Liver (tissue), 9 donors: ENCODE measurements around the gene CCR3. TPM values are rescaled to one million over a fixed set of nuclear protein-coding genes. Genes with fewer than 3 reads are reported as not detected.
A peak's percentile ranks its signal among the peaks of the same experiment; 100 is the strongest.
"Not testable (repeated sequence)": the region's sequence is repeated elsewhere in the genome, so short reads cannot be mapped to it uniquely, and the experiment has no call there.

ENCODE experiments used
- DNase-seq: peaks from one replicate; pipeline ENCODE4 v3.0.0-alpha.2; 2017; ENCODE audit warnings: low spot score
- H3K27ac ChIP-seq, 2 donors: one replicate each; pipeline ENCODE4 v1.7.0; 2013; ENCODE audit warnings: inconsistent platforms in 2 of 2, low read length in 2 of 2, control low read depth in 1 of 2, low read depth in 1 of 2, mild to moderate bottlenecking in 1 of 2
- H3K27me3 ChIP-seq, 4 donors: one replicate each; pipeline versions ENCODE4 v1.6.1 to v1.7.0; 2013; ENCODE audit warnings: low read length in 3 of 4, inconsistent platforms in 1 of 4, mild to moderate bottlenecking in 1 of 4, moderate library complexity in 1 of 4; ENCODE audit not compliant: control insufficient read depth in 4 of 4, insufficient read depth in 4 of 4
- H3K36me3 ChIP-seq, 4 donors: one replicate each; pipeline versions ENCODE4 v1.6.1 to v1.7.0; 2013; ENCODE audit warnings: low read length in 3 of 4, mild to moderate bottlenecking in 3 of 4, low read depth in 1 of 4, moderate library complexity in 1 of 4; ENCODE audit not compliant: control insufficient read depth in 4 of 4, insufficient read depth in 3 of 4
- H3K4me1 ChIP-seq, 4 donors: one replicate each; pipeline versions ENCODE4 v1.6.1 to v1.7.0; 2013; ENCODE audit warnings: low read length in 3 of 4, mild to moderate bottlenecking in 3 of 4, moderate library complexity in 1 of 4; ENCODE audit not compliant: control insufficient read depth in 4 of 4, insufficient read depth in 4 of 4
- H3K4me3 ChIP-seq, 3 donors: one replicate each; pipeline versions ENCODE4 v1.6.1 to v1.7.0; 2013; ENCODE audit warnings: low read length in 3 of 3, control low read depth in 1 of 3, low read depth in 1 of 3, mild to moderate bottlenecking in 1 of 3
- H3K9ac ChIP-seq, 2 donors: one replicate each; pipeline ENCODE4 v1.7.0; 2013; ENCODE audit warnings: low read length in 2 of 2, mild to moderate bottlenecking in 2 of 2, moderate library complexity in 2 of 2, control low read depth in 1 of 2, low read depth in 1 of 2
- H3K9me3 ChIP-seq, 4 donors: one replicate each; pipeline versions ENCODE4 v1.6.1 to v1.7.0; 2013; ENCODE audit warnings: low read length in 3 of 4; ENCODE audit not compliant: control insufficient read depth in 4 of 4
- EGR1 ChIP-seq, 2 donors: IDR thresholded peaks; 2 replicates each; pipeline ENCODE4 v1.6.1; 2016 to 2018; ENCODE audit warnings: antibody characterized with exemption in 2 of 2, low read depth in 2 of 2
- FOXA1 ChIP-seq: IDR thresholded peaks from 2 replicates; pipeline ENCODE4 v1.6.1; 2016; ENCODE audit warnings: antibody characterized with exemption
- FOXA2 ChIP-seq: IDR thresholded peaks from 2 replicates; pipeline ENCODE4 v1.6.1; 2016; ENCODE audit warnings: antibody characterized with exemption
- GABPA ChIP-seq, 2 donors: IDR thresholded peaks in 1 of 2; conservative IDR thresholded peaks in 1 of 2; 2 replicates each; pipeline ENCODE4 v1.6.1; 2016; ENCODE audit warnings: antibody characterized with exemption in 2 of 2, mild to moderate bottlenecking in 1 of 2, moderate library complexity in 1 of 2
- HNF4A ChIP-seq, 2 donors: conservative IDR thresholded peaks; 2 replicates each; pipeline ENCODE4 v1.6.1; 2016; ENCODE audit warnings: antibody characterized with exemption in 2 of 2, mild to moderate bottlenecking in 2 of 2
- HNF4G ChIP-seq: IDR thresholded peaks from 2 replicates; pipeline ENCODE4 v1.6.1; 2016; ENCODE audit warnings: antibody characterized with exemption
- JUND ChIP-seq, 2 donors: IDR thresholded peaks; 2 replicates each; pipeline ENCODE4 v1.6.1; 2016; ENCODE audit warnings: antibody characterized with exemption in 2 of 2
- NR2F2 ChIP-seq: IDR thresholded peaks from 2 replicates; pipeline ENCODE4 v1.6.1; 2016; ENCODE audit warnings: antibody characterized with exemption
- RAD21 ChIP-seq, 2 donors: IDR thresholded peaks; 2 replicates each; pipeline ENCODE4 v1.6.1; 2016; ENCODE audit warnings: antibody characterized with exemption in 2 of 2, mild to moderate bottlenecking in 2 of 2
- REST ChIP-seq: IDR thresholded peaks from 2 replicates; pipeline ENCODE4 v1.6.1; 2016; ENCODE audit warnings: antibody characterized with exemption, mild to moderate bottlenecking
- RXRA ChIP-seq, 2 donors: IDR thresholded peaks; 2 replicates each; pipeline ENCODE4 v1.6.1; 2017 to 2018; ENCODE audit warnings: antibody characterized with exemption in 2 of 2, mild to moderate bottlenecking in 1 of 2
- SP1 ChIP-seq: IDR thresholded peaks from 2 replicates; pipeline ENCODE4 v1.6.1; 2018; ENCODE audit warnings: antibody characterized with exemption, mild to moderate bottlenecking
- TAF1 ChIP-seq: conservative IDR thresholded peaks from 2 replicates; pipeline ENCODE4 v1.6.1; 2016; ENCODE audit warnings: antibody characterized with exemption, mild to moderate bottlenecking
- YY1 ChIP-seq: IDR thresholded peaks from 2 replicates; pipeline ENCODE4 v1.6.1; 2016; ENCODE audit warnings: antibody characterized with exemption, mild to moderate bottlenecking
- WGBS: extraction: QIAGEN DNeasy Blood & Tissue Kit; methylation state at CpG from one replicate; pipeline ENCODE4 v1.1.7; 2013; 5-methylcytosine and 5-hydroxymethylcytosine counted together
- polyA plus RNA-seq, 2 donors: library from polyadenylated mRNA; stranded (reverse) in 1 of 2; unstranded in 1 of 2; fragments of 200-250 nt in 1 of 2; fragments of >200 nt in 1 of 2; fragmentation: Nextera tagmentation in 1 of 2; extraction: Ambion mirVana in 1 of 2; gene quantifications; one replicate each; pipeline versions ENCODE4 v1.2.1 to v1.2.3, GENCODE V29; 2013 to 2015
- total RNA-seq, 2 donors: library from RNA; depleted of rRNA; stranded (reverse); fragments of >200 nt; gene quantifications; one replicate each; pipeline ENCODE4 v1.2.3, GENCODE V29; 2014
- TF ChIP-seq, protein P1 (sequence below): IDR thresholded peaks from 2 replicates; pipeline ENCODE4 v1.6.1; 2016; ENCODE audit warnings: antibody characterized with exemption
- TF ChIP-seq, protein P2 (sequence below): IDR thresholded peaks from 2 replicates; pipeline ENCODE4 v1.6.1; 2016; ENCODE audit warnings: antibody characterized with exemption
- TF ChIP-seq, protein P3 (sequence below): IDR thresholded peaks from 2 replicates; pipeline ENCODE4 v1.6.1; 2016; ENCODE audit warnings: antibody characterized with exemption
- donor health status: healthy.
- donor health status: healthy.
- donor health status: healthy.
- donor health status: healthy.
- donor health status: healthy.

The CCR3 gene
- total and polyA plus RNA-seq, 4 donors = 0.05 to 0.13 TPM; not detected in 2

GRCh38 chr3:46205286-46205960 is 36.8 kb upstream of the CCR3 start:
- Histone ChIP-seq H3K27me3 (no peaks in the 10 kb centered on the region), H3K9ac (no peak overlapping the region), H3K4me3 (no peak overlapping the region), H3K36me3 (peaks cover 0 to 1% (median 0%) of the 10 kb centered on the region in 4 donors), H3K9me3 (no peaks in the 10 kb centered on the region), H3K4me1 (no peaks in the 10 kb centered on the region), H3K27ac (no peak overlapping the region)
- TF ChIP-seq NR2F2 = no peak
- TF ChIP-seq HNF4A (conservative IDR thresholded peaks at IDR 0.05) = no peak
- no peak for DNase-seq
- WGBS = 59% methylated on average over 2 of the region's 2 CpGs

DNA sequence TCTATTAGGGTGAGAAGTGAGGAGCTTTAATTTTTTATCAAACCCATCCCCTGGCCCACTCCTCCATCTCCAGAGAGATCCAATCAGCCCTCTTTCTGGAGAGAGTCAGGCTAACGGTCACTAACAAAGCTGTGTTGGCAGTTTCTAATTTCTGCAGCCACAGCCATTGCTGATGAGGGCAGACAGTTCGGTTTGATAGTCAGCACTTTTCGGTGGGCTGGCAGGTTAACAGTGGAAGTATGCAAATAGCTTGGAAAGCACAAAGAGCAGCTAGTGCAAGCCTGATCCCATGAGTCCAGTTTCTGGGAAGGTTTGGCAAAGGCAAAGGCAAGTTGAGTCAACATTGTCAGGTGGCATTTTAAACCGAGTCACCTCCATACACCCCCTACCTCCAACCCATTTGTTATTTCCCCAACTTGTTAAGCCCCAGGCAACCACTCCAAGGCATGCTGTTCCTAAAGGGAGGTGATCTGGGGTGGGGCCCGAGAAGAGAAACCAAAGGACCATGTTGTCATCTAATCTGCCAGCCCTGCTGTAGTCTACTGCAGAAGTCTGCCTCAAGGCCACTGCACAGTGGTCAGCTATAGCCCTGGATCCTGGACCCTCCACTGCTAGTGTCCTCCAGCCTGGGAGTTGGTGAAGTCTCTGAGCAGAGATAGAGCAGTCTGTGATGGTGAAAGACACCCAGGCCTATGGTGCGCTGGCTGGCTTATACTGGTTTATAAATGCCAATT is 35.8 kb upstream of the CCR3 start:
- DNase-seq = no peak
- Histone ChIP-seq H3K9me3 (no peaks in the 10 kb centered on the region), H3K36me3 (peaks cover 0 to 1% (median 0%) of the 10 kb centered on the region in 4 donors), H3K4me1 (no peaks in the 10 kb centered on the region), H3K9ac (no peak overlapping the region), H3K27ac (no peak overlapping the region), H3K4me3 (peak overlapping the region in 1 of 3 donors; percentile 26), H3K27me3 (no peaks in the 10 kb centered on the region)
- 73% methylated on average over 6 of the region's 6 CpGs for WGBS
- TF ChIP-seq RXRA (IDR thresholded peaks at IDR 0.05) (no peak), GABPA (IDR thresholded peaks at IDR 0.05 in 1 of 2, conservative IDR thresholded peaks at IDR 0.05 in 1 of 2) (no peak), JUND (IDR thresholded peaks at IDR 0.05) (no peak), HNF4A (conservative IDR thresholded peaks at IDR 0.05) (no peak), FOXA2 (no peak), EGR1 (IDR thresholded peaks at IDR 0.05; ENCODE audit: low read depth in 2 of 2) (no peak), TAF1 (no peak), SP1 (no peak), NR2F2 (no peak), RAD21 (IDR thresholded peaks at IDR 0.05) (no peak), REST (no peak), YY1 (no peak), HNF4G (no peak), FOXA1 (no peak)
- TF ChIP-seq, protein P1, sequence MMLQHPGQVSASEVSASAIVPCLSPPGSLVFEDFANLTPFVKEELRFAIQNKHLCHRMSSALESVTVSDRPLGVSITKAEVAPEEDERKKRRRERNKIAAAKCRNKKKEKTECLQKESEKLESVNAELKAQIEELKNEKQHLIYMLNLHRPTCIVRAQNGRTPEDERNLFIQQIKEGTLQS = no peak
- TF ChIP-seq, protein P2, sequence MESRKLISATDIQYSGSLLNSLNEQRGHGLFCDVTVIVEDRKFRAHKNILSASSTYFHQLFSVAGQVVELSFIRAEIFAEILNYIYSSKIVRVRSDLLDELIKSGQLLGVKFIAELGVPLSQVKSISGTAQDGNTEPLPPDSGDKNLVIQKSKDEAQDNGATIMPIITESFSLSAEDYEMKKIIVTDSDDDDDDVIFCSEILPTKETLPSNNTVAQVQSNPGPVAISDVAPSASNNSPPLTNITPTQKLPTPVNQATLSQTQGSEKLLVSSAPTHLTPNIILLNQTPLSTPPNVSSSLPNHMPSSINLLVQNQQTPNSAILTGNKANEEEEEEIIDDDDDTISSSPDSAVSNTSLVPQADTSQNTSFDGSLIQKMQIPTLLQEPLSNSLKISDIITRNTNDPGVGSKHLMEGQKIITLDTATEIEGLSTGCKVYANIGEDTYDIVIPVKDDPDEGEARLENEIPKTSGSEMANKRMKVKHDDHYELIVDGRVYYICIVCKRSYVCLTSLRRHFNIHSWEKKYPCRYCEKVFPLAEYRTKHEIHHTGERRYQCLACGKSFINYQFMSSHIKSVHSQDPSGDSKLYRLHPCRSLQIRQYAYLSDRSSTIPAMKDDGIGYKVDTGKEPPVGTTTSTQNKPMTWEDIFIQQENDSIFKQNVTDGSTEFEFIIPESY = no peak
- TF ChIP-seq, protein P3, sequence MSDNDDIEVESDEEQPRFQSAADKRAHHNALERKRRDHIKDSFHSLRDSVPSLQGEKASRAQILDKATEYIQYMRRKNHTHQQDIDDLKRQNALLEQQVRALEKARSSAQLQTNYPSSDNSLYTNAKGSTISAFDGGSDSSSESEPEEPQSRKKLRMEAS = no peak

DNA sequence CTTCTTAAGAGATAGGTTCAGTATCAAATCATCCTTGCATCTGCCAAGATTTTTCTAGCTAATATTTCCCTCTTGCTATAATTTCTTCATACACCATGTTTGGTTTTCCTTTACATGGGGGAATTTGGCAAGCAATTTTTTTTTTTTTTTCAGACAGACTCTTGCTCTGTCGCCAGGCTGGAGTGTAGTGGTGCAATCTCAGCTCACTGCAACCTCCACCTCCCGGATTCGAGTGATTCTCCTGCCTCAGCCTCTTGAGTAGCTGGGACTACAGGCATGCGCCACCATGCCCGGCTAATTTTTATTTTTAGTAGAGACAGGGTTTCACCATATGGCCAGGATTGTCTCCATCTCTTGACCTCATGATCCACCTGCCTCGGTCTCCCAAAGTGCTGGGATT is 34.7 kb upstream of the CCR3 start:
- not testable (repeated sequence) for H3K4me1 ChIP-seq

More for the DNA sequence above, 34.7 kb upstream of the CCR3 start:
- not testable (repeated sequence) for H3K4me3 ChIP-seq, H3K36me3 ChIP-seq, DNase-seq, H3K9me3 ChIP-seq, H3K9ac ChIP-seq, H3K27me3 ChIP-seq
- peak overlapping the region in 1 of 2 donors; percentile 18 for H3K27ac ChIP-seq
- WGBS = 86% methylated on average over 6 of the region's 6 CpGs
